K562 (cell line): ENCODE results near the gene SNAPC3. TPM values are rescaled to one million over a fixed set of nuclear protein-coding genes. Genes with fewer than 3 reads are reported as not detected.
"Not testable (repeated sequence)": the region's sequence is repeated elsewhere in the genome, so short reads cannot be mapped to it uniquely, and the experiment has no call there.

ENCODE experiments used
- ATAC-seq: fragments of 200-7000 bp; cut with Tn5 transposase; 3 replicates; pipeline ENCODE4 v1.9.1; 2020; ENCODE audit warnings: moderate library complexity
- BruUV-seq: library from RNA; stranded (reverse); fragments of 400-500 nt; replicated peaks from 2 replicates; lab custom pipeline; 2021; lab: Mats Ljungman, UMichigan
- CTCF ChIA-PET: fragments of 300-600 bp; formaldehyde crosslinking; extraction: SDS; loops from one replicate; lab custom pipeline; 2021; ENCODE audit warnings: low intra/inter-chr PET ratio; lab: Yijun Ruan, JAX
- POLR2A ChIA-PET: fragments of 300-600, 350-650 bp; sonication (Branson Sonifier 250); formaldehyde crosslinking; extraction: SDS; loops from one replicate; lab custom pipeline; 2021; ENCODE audit warnings: antibody characterized with exemption, inconsistent platforms; lab: Yijun Ruan, JAX
- DNase-seq, 4 experiments: peaks; one replicate each; pipeline versions ENCODE4 v3.0.0 to v3.0.0-alpha.2; 2011 to 2018; ENCODE audit warnings: low spot score in 3 of 4, mixed read lengths in 3 of 4; ENCODE audit errors: extremely low read depth in 1 of 4
- FAIRE-seq: peaks from 2 replicates; lab custom pipeline; 2011; peaks lifted over from hg19 to GRCh38; lab: Jason Lieb, UNC
- H2AFZ ChIP-seq: 2 replicates; pipeline ENCODE4 v1.6.0; 2011; ENCODE audit warnings: low read depth, low read length, control low read depth, inconsistent platforms
- H3K27ac ChIP-seq: fragments of 200-600 bp; 3 replicates; pipeline ENCODE4 v1.8.0; 2011; ENCODE audit warnings: low read depth, mild to moderate bottlenecking, control low read depth, inconsistent platforms, low read length, moderate library complexity, mixed read lengths; ENCODE audit errors: extremely low read depth
- H3K27me3 ChIP-seq, 2 experiments: fragments of 300-600 bp in 1 of 2; 2 replicates in 1 of 2; 3 replicates in 1 of 2; pipeline versions ENCODE4 v1.6.0 to v1.8.0; 2011; ENCODE audit warnings: inconsistent platforms in 2 of 2, low read length in 2 of 2, mild to moderate bottlenecking in 1 of 2, mixed read lengths in 1 of 2, moderate library complexity in 1 of 2; ENCODE audit not compliant: control insufficient read depth in 2 of 2, insufficient read depth in 2 of 2
- H3K36me3 ChIP-seq: fragments of 300-600 bp; 3 replicates; pipeline ENCODE4 v1.8.0; 2011; ENCODE audit warnings: mild to moderate bottlenecking, low read length, inconsistent platforms; ENCODE audit not compliant: control insufficient read depth, insufficient read depth
- H3K4me1 ChIP-seq, 2 experiments: fragments of 200-600 bp in 1 of 2; replicated peaks in 1 of 2; 2 replicates in 1 of 2; 3 replicates in 1 of 2; pipeline versions ENCODE4 v1.5.1 to v1.8.0; 2011; ENCODE audit warnings: inconsistent platforms in 2 of 2, low read length in 2 of 2, mild to moderate bottlenecking in 1 of 2, mixed read lengths in 1 of 2, moderate library complexity in 1 of 2; ENCODE audit not compliant: control insufficient read depth in 2 of 2, insufficient read depth in 2 of 2
- H3K4me2 ChIP-seq: 2 replicates; pipeline ENCODE4 v1.6.1; 2011; ENCODE audit warnings: low read length, control low read depth, inconsistent platforms, mixed read lengths; ENCODE audit not compliant: insufficient read depth
- H3K4me3 ChIP-seq: fragments of 200-600 bp; sonication (generic), shearing (Covaris generic); 2 replicates; pipeline ENCODE4 v1.5.1; 2016; ENCODE audit warnings: control low read depth, inconsistent platforms
- H3K79me2 ChIP-seq: fragments of 200-600 bp; 3 replicates; pipeline ENCODE4 v1.8.0; 2011; ENCODE audit warnings: low read length, inconsistent platforms; ENCODE audit not compliant: control insufficient read depth, insufficient read depth
- H3K9ac ChIP-seq, 2 experiments: 2 replicates each; pipeline versions ENCODE4 v1.6.0 to v1.6.1; 2011; ENCODE audit warnings: low read depth in 2 of 2, low read length in 2 of 2, control low read depth in 1 of 2, inconsistent platforms in 1 of 2, mild to moderate bottlenecking in 1 of 2, mixed read lengths in 1 of 2; ENCODE audit not compliant: insufficient read depth in 1 of 2
- H3K9me1 ChIP-seq: one replicate; pipeline ENCODE4 v1.6.0; 2011; ENCODE audit warnings: inconsistent platforms, mild to moderate bottlenecking, low read length, moderate library complexity; ENCODE audit not compliant: control insufficient read depth, insufficient read depth
- H3K9me3 ChIP-seq: replicated peaks from 2 replicates; pipeline ENCODE4 v1.5.1; 2011; ENCODE audit warnings: low read depth, low read length, inconsistent platforms; ENCODE audit not compliant: control insufficient read depth, insufficient read depth
- H4K20me1 ChIP-seq: replicated peaks from 2 replicates; pipeline ENCODE4 v1.6.1; 2011; ENCODE audit warnings: low read length, inconsistent platforms, mixed read lengths; ENCODE audit not compliant: control insufficient read depth, insufficient read depth
- KLF10 ChIP-seq: fragments of 250-450 bp; sonication (Bioruptor Pico); IDR thresholded peaks from 2 replicates; pipeline ENCODE4 v1.6.1; 2021; ENCODE audit warnings: matching md5 sums
- TCF7L2 ChIP-seq: fragments of 150-350 bp; IDR thresholded peaks from 2 replicates; pipeline ENCODE4 v1.6.1; 2016; ENCODE audit warnings: low read depth, mild to moderate bottlenecking, low read length, moderate library complexity
- ZBTB33 ChIP-seq: sonication (generic); formaldehyde crosslinking; IDR thresholded peaks from 2 replicates; pipeline ENCODE4 v1.8.1; 2023; ENCODE audit warnings: mild to moderate bottlenecking, missing genetic modification reagents
- ZNF121 ChIP-seq: sonication (generic); formaldehyde crosslinking; conservative IDR thresholded peaks from 2 replicates; pipeline ENCODE4 v1.8.0; 2022; ENCODE audit warnings: missing genetic modification reagents
- ZNF124 ChIP-seq: sonication (generic); formaldehyde crosslinking; IDR thresholded peaks from 2 replicates; pipeline ENCODE4 v1.8.1; 2022; ENCODE audit warnings: missing genetic modification reagents
- WGBS: fragments of 100-300 bp; shearing (Covaris generic); methylation state at CpG from one replicate; pipeline ENCODE4 v1.1.6; 2016; ENCODE audit warnings: low coverage, mixed read lengths; ENCODE audit not compliant: insufficient coverage; ENCODE audit errors: missing lambda C conversion rate; 5-methylcytosine and 5-hydroxymethylcytosine counted together
- in situ Hi-C: fragments of 300-500 bp; cut with MboI; formaldehyde crosslinking; loops from 4 replicates; pipeline ENCODE4 v1.15.0; 2018; ENCODE audit warnings: inconsistent platforms, mixed read lengths
- intact Hi-C: fragments of 100-400 bp; cut with micrococcal nuclease; formaldehyde crosslinking; loops from 2 replicates; pipeline ENCODE4 v1.14.2; 2022
- polyA plus RNA-seq, 8 experiments: library from polyadenylated mRNA; depleted of rRNA in 4 of 8; stranded (reverse) in 5 of 8; unstranded in 3 of 8; fragments of >200 nt; fragmentation: Nextera tagmentation in 2 of 8; fragmentation: Illumina TruSeq in 1 of 8; extraction: Ambion mirVana in 2 of 8; extraction: Trizol in 1 of 8; gene quantifications; 2 replicates each; pipeline versions ENCODE4 v1.2.1 to v1.2.3, GENCODE V29; 2011 to 2014; ENCODE audit warnings: inconsistent platforms in 1 of 8, missing spikeins in 1 of 8
- total RNA-seq, 7 experiments: library from RNA; depleted of rRNA in 6 of 7; stranded (reverse); fragments of >200 nt in 6 of 7; fragmentation: Illumina TruSeq in 2 of 7; extraction: Trizol in 2 of 7; gene quantifications; 2 replicates each; pipeline versions ENCODE4 v1.2.1 to v1.2.3, GENCODE V29; 2011 to 2021; ENCODE audit warnings: low replicate concordance in 1 of 7

The SNAPC3 gene
- total and polyA plus RNA-seq, 9 of the 15 experiments (the other 6 are each of a cell fraction or from before 2014, with no cell fraction given), result 2.3 to 38.9 (median 19.8) TPM

- no peak for TF ChIP-seq TCF7L2
- no peak for TF ChIP-seq ZNF124 (CRISPR knock-in tag)
Observed at GRCh38 chr9:15433661-15434060, 11.0 kb downstream of the SNAPC3 start (continued).

GRCh38 chr9:15438891-15439290 lies 16.2 kb downstream of the SNAPC3 start:
- POLR2A ChIA-PET, result no interaction called here
- no peak for TF ChIP-seq KLF10 (CRISPR knock-in tag)
- peak; percentile 68; the same call in 1 of the 2 replicates for TF ChIP-seq ZBTB33 (CRISPR knock-in tag)
- TF ChIP-seq ZNF121 (CRISPR knock-in tag), result peak; percentile 52; the same call in 1 of the 2 replicates
- TF ChIP-seq, all 486 proteins: peak for 2
- in situ Hi-C loops (no loop called here), intact Hi-C loops (no loop called here)
- no peaks in the 10 kb centered on the region for H4K20me1 ChIP-seq
- CTCF ChIA-PET, result no interaction called here
- no peaks in the 10 kb centered on the region for H3K9me3 ChIP-seq
- no peaks in the 10 kb centered on the region for H3K27me3 ChIP-seq
- 98% methylated on average over 6 of the region's 7 CpGs for WGBS
- H3K27ac ChIP-seq, result no peak overlapping the region
- no peak for ATAC-seq
- H3K79me2 ChIP-seq, result peaks cover 41% of the 10 kb centered on the region
- H2AFZ ChIP-seq, result no peak overlapping the region
- FAIRE-seq, result no peak
- H3K9me1 ChIP-seq, result peaks cover 2% of the 10 kb centered on the region
- DNase-seq, result no peak
- no TSS peak for BruUV-seq
- H3K4me2 ChIP-seq, result no peak overlapping the region
- H3K4me3 ChIP-seq, result no peak overlapping the region
- no peak overlapping the region for H3K9ac ChIP-seq
- peaks cover 45% of the 10 kb centered on the region; the same call in 2 of the 3 replicates for H3K36me3 ChIP-seq
- no peaks in the 10 kb centered on the region for H3K4me1 ChIP-seq

- BruUV-seq, H2AFZ ChIP-seq, FAIRE-seq, ATAC-seq, CTCF ChIA-PET, intact Hi-C loops, H3K4me3 ChIP-seq, H3K27me3 ChIP-seq, H3K9me3 ChIP-seq, H3K4me1 ChIP-seq, POLR2A ChIA-PET, in situ Hi-C loops, H3K9me1 ChIP-seq, H3K4me2 ChIP-seq, H3K9ac ChIP-seq, H3K27ac ChIP-seq, DNase-seq, H4K20me1 ChIP-seq: not testable (repeated sequence)
- no CpG with 5 or more reads among the region's 29 CpGs for whole genome bisulfite sequencing
- H3K36me3 ChIP-seq, result peaks cover 56% of the 10 kb centered on the region
- H3K79me2 ChIP-seq, result peaks cover 31% of the 10 kb centered on the region
Observed at GRCh38 chr9:15441841-15442240, 19.2 kb downstream of the SNAPC3 start.

- H4K20me1 ChIP-seq, FAIRE-seq, H3K9me1 ChIP-seq, H3K27me3 ChIP-seq, DNase-seq, H3K4me3 ChIP-seq, H3K27ac ChIP-seq, H2AFZ ChIP-seq, BruUV-seq, CTCF ChIA-PET, H3K9me3 ChIP-seq, in situ Hi-C loops, H3K4me2 ChIP-seq, intact Hi-C loops, POLR2A ChIA-PET, H3K4me1 ChIP-seq, H3K9ac ChIP-seq, ATAC-seq: not testable (repeated sequence)
- peaks cover 31% of the 10 kb centered on the region for H3K79me2 ChIP-seq
- H3K36me3 ChIP-seq, result peaks cover 60% of the 10 kb centered on the region
- WGBS, result 80% methylated on average over 2 of the region's 33 CpGs
Observed at GRCh38 chr9:15442264-15442663, 19.6 kb downstream of the SNAPC3 start.
